ENCODE data around the gene UNC119B.

The UNC119B gene

DNA sequence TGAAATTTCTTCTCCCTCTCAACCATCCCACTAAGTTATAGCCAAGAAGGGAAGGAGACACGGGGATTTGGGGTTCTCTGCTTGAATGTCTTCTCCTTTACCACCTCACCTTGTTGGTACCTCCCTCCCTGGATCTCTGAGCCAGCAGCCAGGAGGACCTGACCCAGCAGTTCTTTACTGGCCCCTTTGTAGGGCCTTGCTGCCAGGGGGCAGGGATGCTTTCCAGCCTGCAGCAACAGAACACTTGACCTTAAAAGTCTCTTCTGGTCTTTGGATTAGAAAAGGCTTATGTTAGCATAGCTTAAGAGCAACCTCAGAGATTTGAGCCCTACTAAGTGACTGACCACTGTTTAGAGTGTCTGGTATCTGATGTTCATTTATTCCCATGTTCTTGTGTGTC is 12.9 kb upstream of the UNC119B start:
- TF ChIP-seq POLR2A (IDR thresholded peaks at IDR 0.05; ENCODE audit: low read length) (no peak), GATA1 (IDR thresholded peaks at IDR 0.05; ENCODE audit: low read depth, low read length) (no peak)
- DNase-seq: no peak

DNA sequence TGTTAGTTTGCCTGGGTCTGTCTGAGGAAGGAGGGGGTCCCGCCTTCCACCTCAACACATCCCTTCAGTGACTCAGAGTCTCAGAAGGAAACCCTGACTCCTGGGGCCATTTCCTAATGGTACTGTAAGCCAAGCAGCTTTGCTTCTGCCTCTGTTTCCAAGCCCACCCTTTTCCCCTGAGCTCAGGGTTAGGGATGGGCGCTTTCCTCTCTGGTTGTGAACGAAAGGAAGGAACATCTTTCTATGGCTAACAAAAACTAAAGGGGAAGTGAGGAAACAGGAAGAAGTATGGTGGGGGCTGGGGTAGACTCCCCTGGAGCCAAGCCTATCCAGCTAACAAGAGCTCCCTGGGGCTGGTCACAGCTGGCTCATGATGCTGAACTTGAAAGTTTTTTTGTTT is 11.6 kb upstream of the UNC119B start:
- TF ChIP-seq POLR2A (IDR thresholded peaks at IDR 0.05; ENCODE audit: low read length) (no peak), GATA1 (IDR thresholded peaks at IDR 0.05; ENCODE audit: low read depth, low read length) (no peak)
- no peak for DNase-seq

DNA sequence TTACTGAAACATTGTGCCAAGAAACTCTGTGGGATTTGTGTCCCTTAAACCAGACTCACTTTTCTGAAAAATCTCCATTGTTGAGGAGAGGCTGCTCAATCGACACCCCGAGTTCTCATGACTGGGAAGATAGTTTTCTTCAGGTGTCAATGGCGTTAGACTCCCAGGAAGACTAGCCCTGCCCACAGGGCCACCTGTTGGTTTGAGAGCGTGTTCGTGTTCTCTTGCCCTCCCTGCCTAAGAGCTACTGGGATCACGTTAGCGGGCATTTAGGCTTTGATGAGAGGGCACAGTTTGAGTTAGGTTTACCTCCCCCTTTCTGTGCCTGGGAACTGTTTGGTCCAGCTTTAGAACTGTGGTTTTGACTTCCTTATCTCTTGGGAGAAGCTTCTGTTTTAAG is 10.7 kb upstream of the UNC119B start:
- DNase-seq: no peak
- TF ChIP-seq POLR2A (IDR thresholded peaks at IDR 0.05; ENCODE audit: low read length): no peak
- no peak for TF ChIP-seq GATA1 (IDR thresholded peaks at IDR 0.05; ENCODE audit: low read depth, low read length)

DNA sequence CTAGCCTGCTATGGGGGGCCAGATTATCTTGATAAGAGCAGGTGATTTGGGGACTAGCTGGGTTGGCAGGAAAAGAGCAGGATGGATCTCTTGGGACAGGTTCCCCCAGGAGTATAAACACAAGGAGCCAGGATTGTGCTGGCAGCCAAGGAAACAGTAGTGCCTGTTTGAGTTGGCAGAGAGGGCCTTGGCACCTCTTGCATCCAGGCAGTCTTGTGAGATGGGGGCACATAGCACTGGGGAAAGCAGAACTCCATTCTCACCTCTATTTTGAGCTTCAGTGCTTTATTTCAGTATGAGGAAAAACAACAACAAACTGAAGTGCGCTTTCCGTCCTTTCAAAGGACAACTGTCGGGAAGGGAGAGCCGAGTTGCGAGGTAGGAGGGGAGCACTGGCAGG is 9.4 kb upstream of the UNC119B start:
- no peak for DNase-seq
- TF ChIP-seq GATA1 (IDR thresholded peaks at IDR 0.05; ENCODE audit: low read depth, low read length): no peak

GRCh38 chr12:120702637-120703036 is 7.6 kb upstream of the UNC119B start:
- no peak for TF ChIP-seq GATA1 (IDR thresholded peaks at IDR 0.05; ENCODE audit: low read depth, low read length)
- DNase-seq: peak; percentile 48 to 66

- no peak for TF ChIP-seq POLR2A (IDR thresholded peaks at IDR 0.05; ENCODE audit: low read length)
- no peak for TF ChIP-seq GATA1 (IDR thresholded peaks at IDR 0.05; ENCODE audit: low read depth, low read length)
- DNase-seq: no peak
Measured at GRCh38 chr12:120703311-120703942, 6.8 kb upstream of the UNC119B start.

- DNase-seq: no peak
- no peak for TF ChIP-seq POLR2A (IDR thresholded peaks at IDR 0.05; ENCODE audit: low read length)
- no peak for TF ChIP-seq GATA1 (IDR thresholded peaks at IDR 0.05; ENCODE audit: low read depth, low read length)
Measured at GRCh38 chr12:120705618-120706017, 4.6 kb upstream of the UNC119B start.

GRCh38 chr12:120706029-120706428 is 4.2 kb upstream of the UNC119B start:
- DNase-seq: no peak
- TF ChIP-seq POLR2A (IDR thresholded peaks at IDR 0.05; ENCODE audit: low read length) (no peak), GATA1 (IDR thresholded peaks at IDR 0.05; ENCODE audit: low read depth, low read length) (no peak)

DNA sequence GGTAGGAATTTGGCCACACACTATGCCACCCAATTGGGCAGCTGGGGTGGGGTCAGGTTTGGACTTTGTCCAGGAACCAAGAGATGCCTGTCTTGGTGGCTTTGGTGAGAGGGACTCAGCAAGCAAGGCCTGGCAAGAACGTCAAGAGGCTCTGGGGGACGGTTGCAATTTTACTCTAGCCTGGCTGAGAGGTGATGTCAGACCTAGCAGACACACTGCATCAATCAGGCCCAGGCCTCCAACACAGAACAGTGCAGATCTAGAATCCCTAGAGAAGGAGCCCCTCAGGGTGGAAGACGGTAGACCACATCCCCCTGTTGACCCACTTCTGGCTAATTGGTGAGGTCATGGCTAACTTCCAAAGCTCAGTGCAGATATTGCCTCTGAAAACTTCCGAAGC is 1.6 kb upstream of the UNC119B start:
- TF ChIP-seq POLR2A (IDR thresholded peaks at IDR 0.05; ENCODE audit: low read length) (no peak), GATA1 (IDR thresholded peaks at IDR 0.05; ENCODE audit: low read depth, low read length) (no peak)
- no peak for DNase-seq

GRCh38 chr12:120710805-120711296 is 593 bp downstream of the UNC119B start:
- no peak for TF ChIP-seq GATA1 (IDR thresholded peaks at IDR 0.05; ENCODE audit: low read depth, low read length)
- no peak for TF ChIP-seq POLR2A (IDR thresholded peaks at IDR 0.05; ENCODE audit: low read length)
- DNase-seq: peak; percentile 32 to 39

DNA sequence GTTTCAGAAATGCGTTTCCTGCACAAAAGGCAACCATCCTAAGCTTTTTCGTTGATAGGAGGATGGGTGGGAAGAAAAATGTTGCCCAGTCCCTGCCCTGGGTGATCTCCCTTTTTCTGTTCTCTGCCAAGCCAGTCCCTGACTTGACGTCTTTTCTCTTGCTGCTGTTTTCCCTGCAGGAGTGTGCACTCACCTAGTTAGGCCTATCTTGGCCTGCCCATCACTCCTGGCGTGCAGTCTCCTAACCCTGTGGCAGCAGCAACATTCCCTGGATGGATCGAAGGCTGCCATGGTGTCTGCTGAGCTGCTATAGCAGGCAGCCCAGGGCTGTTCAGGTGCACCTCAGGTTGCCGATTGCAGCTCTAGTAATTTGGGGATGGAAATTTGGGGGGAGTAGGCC is 1.2 kb downstream of the UNC119B start:
- no peak for DNase-seq
- TF ChIP-seq GATA1 (IDR thresholded peaks at IDR 0.05; ENCODE audit: low read depth, low read length) (no peak), POLR2A (IDR thresholded peaks at IDR 0.05; ENCODE audit: low read length) (no peak)

GRCh38 chr12:120712610-120713009 is 2.4 kb downstream of the UNC119B start:
- no peak for TF ChIP-seq POLR2A (IDR thresholded peaks at IDR 0.05; ENCODE audit: low read length)
- no peak for TF ChIP-seq GATA1 (IDR thresholded peaks at IDR 0.05; ENCODE audit: low read depth, low read length)
- DNase-seq: no peak

GRCh38 chr12:120713861-120714482 is 3.7 kb downstream of the UNC119B start:
- DNase-seq: peak; percentile 81 to 89
- TF ChIP-seq GATA1 (IDR thresholded peaks at IDR 0.05; ENCODE audit: low read depth, low read length) (no peak), POLR2A (IDR thresholded peaks at IDR 0.05; ENCODE audit: low read length) (no peak)

DNA sequence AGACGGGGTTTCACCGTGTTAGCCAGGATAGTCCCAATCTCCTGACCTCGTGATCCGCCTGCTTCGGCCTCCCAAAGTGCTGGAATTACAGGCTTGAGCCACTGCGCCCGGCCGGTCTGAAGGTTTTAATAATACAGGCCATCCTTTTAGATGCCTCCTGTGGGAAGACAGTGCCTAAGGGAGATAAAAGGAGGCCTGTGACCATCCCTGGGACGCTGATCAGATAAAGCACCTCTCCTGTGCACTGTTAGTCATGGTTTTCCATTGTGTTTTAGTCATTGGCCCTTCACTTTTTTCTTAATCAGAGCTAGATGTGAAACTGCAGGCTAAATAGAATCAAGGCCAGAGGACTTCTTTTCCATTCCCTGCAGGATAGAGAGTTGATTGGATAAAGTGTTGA is 7.8 kb downstream of the UNC119B start:
- TF ChIP-seq GATA1 (IDR thresholded peaks at IDR 0.05; ENCODE audit: low read depth, low read length) (no peak), POLR2A (IDR thresholded peaks at IDR 0.05; ENCODE audit: low read length) (no peak)
- DNase-seq: no peak

GRCh38 chr12:120719072-120719471 is 8.8 kb downstream of the UNC119B start:
- peak in 1 of 2 experiments; percentile 24 for DNase-seq
- TF ChIP-seq GATA1 (IDR thresholded peaks at IDR 0.05; ENCODE audit: low read depth, low read length) (no peak), POLR2A (IDR thresholded peaks at IDR 0.05; ENCODE audit: low read length) (no peak)

All from erythroblast (primary cell).